Right lobe of liver (tissue), 4 donors: Measurements from ENCODE around the gene UBXN6.

Experiments used
- CTCF ChIP-seq, 4 donors: fragments of 200-600 bp in 3 of 4; fragments of 450-650 bp in 1 of 4; IDR thresholded peaks; one replicate each; pipeline versions ENCODE4 v1.5.1 to v1.8.0; 2016 to 2022; ENCODE audit warnings: antibody characterized with exemption in 4 of 4, mild to moderate bottlenecking in 2 of 4
- POLR2A ChIP-seq: fragments of 450-650 bp; IDR thresholded peaks from one replicate; pipeline ENCODE4 v1.6.1; 2017; ENCODE audit warnings: antibody characterized with exemption, mild to moderate bottlenecking
- donor health status: DM: no; HTN: no; CAD: no.
- donor health status: DM: no; HTN: no; CAD: no.
- donor health status: DM: no; HTN: yes; CAD: no.

- TF ChIP-seq CTCF (IDR thresholded peaks at IDR 0.05) (no peak), POLR2A (peak; percentile 37)
These were observed 55.2 kb downstream of the UBXN6 start, which contains the start of gene CHAF1A for GRCh38 chr19:4402171-4403004.
